GM20000 (cell line): Measurements from ENCODE around the gene LRFN3.

Source experiments
- DNase-seq: peaks from one replicate; pipeline ENCODE4 v3.0.0; 2012; ENCODE audit warnings: low spot score
- TF ChIP-seq, protein P1 (sequence below): IDR thresholded peaks from 2 replicates; pipeline ENCODE4 v1.5.1; 2012; ENCODE audit warnings: mild to moderate bottlenecking, control low read depth; ENCODE audit errors: extremely low read depth, missing control alignments

Gene LRFN3

GRCh38 chr19:35983177-35983576, 47.0 kb downstream of the LRFN3 start:
- DNase-seq = no peak

DNA sequence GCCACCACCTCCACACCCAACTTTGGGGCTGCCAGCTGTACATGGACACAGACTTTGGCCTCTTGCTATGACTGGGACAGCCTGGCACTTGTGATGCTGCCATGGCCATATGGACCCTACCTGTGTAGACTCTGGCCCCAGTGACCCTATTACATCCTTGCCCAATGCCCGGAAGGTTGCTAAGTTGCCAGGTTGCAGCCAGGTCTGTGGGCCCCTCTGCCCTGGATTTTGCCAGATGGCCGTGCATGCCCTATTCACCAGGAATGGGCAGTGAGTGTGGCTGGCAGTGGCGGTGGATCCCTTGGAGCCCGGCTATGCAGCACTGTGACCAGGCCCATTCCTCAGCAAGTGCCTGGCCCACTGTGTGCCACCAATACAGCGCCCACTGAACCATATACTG, 49.9 kb downstream of the LRFN3 start:
- no peak for DNase-seq
- TF ChIP-seq, protein P1, sequence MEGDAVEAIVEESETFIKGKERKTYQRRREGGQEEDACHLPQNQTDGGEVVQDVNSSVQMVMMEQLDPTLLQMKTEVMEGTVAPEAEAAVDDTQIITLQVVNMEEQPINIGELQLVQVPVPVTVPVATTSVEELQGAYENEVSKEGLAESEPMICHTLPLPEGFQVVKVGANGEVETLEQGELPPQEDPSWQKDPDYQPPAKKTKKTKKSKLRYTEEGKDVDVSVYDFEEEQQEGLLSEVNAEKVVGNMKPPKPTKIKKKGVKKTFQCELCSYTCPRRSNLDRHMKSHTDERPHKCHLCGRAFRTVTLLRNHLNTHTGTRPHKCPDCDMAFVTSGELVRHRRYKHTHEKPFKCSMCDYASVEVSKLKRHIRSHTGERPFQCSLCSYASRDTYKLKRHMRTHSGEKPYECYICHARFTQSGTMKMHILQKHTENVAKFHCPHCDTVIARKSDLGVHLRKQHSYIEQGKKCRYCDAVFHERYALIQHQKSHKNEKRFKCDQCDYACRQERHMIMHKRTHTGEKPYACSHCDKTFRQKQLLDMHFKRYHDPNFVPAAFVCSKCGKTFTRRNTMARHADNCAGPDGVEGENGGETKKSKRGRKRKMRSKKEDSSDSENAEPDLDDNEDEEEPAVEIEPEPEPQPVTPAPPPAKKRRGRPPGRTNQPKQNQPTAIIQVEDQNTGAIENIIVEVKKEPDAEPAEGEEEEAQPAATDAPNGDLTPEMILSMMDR = no peak

More at GRCh38 chr19:35983177-35983576, 47.0 kb downstream of the LRFN3 start:
- TF ChIP-seq, protein P1 = no peak

DNA sequence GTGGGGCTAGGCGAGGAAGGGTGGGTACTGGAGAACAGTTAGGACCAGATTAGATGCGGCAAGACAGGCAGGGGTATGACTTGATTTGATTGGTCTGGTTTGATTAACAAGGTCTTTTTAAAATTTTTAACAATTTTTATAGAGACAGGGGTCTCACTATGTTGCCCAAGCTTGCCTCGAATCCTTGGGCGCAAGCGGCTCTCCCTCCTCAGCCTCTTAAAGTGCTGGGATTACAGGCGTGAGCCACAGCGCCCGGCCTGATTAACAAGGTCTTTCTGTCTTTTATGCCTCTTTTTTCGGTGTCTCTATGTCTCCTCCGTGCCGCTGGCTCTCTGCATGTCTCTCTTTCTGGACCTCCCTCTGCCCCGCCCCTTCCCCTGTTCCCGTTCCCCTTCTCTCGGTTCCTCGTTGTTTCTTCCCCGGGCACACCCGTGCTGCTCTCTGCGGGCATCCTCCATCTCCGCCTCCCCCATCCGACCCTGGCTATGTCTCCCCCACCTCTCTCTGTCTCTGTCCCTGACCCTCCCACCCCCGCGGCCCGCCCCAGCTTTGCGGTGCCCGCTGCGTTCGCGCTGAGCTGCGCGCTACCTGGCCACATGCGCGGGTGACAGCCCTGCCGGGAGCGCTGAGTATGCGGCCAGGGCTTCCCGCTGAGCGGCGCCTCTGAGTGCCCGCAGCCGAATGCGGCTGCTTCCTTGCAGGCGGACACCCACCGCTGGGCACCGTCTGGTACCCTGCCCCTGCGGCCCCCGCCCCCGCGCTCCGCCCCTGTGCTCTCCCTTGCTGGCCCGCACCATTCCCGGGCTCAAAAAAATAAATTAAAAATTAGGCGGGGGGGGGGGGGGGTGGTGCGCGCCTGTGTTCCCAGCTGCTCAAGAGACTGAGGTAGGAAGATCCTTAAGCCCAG, 50.7 kb downstream of the LRFN3 start:
- TF ChIP-seq, protein P1 = no peak
- DNase-seq = no peak

- TF ChIP-seq, protein P1 = no peak
- no peak for DNase-seq
These were observed 51.4 kb downstream of the LRFN3 start for GRCh38 chr19:35987571-35987896.

DNA sequence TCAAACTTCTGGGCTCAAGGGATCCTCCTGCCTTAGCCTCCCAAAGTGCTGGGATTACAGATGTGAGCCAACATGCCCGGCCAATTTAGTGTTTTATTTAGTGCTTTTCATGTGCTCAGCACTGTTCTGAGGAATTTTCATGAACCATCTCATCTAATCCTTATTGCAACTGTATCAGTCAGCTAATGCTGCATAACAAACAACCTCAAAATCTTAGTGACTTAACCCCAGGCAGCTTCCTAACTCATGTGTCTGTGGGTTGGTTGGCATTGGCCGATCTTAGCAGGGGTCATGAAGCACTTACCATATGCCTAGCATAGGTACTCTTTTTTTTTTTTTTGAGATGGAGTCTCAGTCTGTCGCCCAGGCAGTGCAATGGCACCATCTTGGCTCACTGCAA, 52.6 kb downstream of the LRFN3 start:
- DNase-seq = no peak
- TF ChIP-seq, protein P1 = no peak

GRCh38 chr19:35990156-35990555, 54.0 kb downstream of the LRFN3 start:
- TF ChIP-seq, protein P1 = no peak
- no peak for DNase-seq

DNA sequence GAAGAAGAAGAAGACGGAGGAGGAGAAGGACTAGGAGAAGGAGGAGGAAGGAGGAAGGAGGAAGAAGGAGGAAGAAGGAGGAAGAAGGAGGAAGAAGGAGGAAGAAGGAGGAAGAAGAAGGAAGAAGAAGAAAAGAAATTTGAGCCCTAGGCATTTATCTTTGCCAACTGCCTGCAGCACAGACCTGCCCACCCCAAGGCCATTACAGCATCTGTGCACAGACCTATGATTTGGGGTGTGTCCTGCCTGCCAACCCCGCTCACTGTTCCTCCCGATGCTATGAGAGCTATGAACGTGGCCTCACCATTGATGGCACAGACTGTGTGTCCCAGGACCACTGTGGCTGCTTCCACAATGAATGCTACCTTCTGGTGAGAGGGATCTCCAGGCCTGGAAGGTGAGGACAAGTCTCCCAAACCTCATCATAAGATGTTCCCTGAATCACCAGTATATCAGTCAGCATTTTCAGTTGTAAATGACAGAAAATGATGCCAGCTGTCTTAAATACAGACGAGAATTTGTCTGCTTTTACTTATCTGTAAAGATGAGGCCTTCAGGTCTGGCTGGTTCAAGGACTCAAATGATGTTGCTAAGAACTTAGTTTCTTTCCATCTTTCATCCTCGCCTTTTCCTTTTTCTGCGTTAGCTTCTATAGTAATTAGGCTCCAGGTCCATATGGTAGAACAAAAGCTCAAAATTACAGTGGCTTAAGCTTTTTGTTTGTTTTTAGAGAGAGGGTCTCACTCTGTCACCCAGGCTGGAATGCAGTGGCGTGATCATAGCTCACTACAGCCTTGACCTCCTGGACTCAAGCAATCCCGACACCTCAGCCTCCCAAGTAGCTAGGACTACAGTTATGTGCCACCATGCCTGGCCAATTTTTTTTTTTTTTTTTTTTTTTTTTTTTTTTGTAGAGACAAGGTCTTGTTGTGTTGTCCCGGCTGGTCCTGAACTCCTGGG, 54.9 kb downstream of the LRFN3 start:
- no peak for DNase-seq
- TF ChIP-seq, protein P1 = no peak
